ENCODE results near the gene RPUSD4. TPM values are rescaled to one million over a fixed set of nuclear protein-coding genes. Genes with fewer than 3 reads are reported as not detected.

Gene RPUSD4
- total and polyA plus RNA-seq, 2 experiments from 2014 or later, result 20.8 to 60.8 TPM

- H3K27ac ChIP-seq (ENCODE audit: low read depth), result no peak overlapping the region
- no peaks in the 10 kb centered on the region for H4K20me1 ChIP-seq (replicated peaks; ENCODE audit: insufficient read depth)
- H3K79me2 ChIP-seq (replicated peaks; ENCODE audit: insufficient read depth), result no peaks in the 10 kb centered on the region
- Mint-ChIP-seq H3K4me1 (peaks cover 18% of the 10 kb centered on the region), H3K9me3 (no peaks in the 10 kb centered on the region), H3K4me3 (no peak overlapping the region), H3K27ac (no peak overlapping the region), H3K27me3 (ENCODE audit: insufficient read depth, low read depth, poor library complexity) (peaks cover 9% of the 10 kb centered on the region), H3K36me3 (ENCODE audit: low read depth) (no peaks in the 10 kb centered on the region)
- no peaks in the 10 kb centered on the region for H3F3A ChIP-seq (replicated peaks; ENCODE audit: low read depth)
- ATAC-seq, result no peak
- H3K27me3 ChIP-seq (ENCODE audit: insufficient read depth), result no peaks in the 10 kb centered on the region
- no peaks in the 10 kb centered on the region for H3K36me3 ChIP-seq (ENCODE audit: insufficient read depth)
- no peak overlapping the region for H3K4me3 ChIP-seq
- no peak overlapping the region for H3K4me2 ChIP-seq
- no peaks in the 10 kb centered on the region for H3K9me2 ChIP-seq (ENCODE audit: insufficient read depth)
- TF ChIP-seq EZH2 (IDR thresholded peaks at IDR 0.05; ENCODE audit: low read depth, unreplicated experiment), result no peak
- H2AFZ ChIP-seq, result no peak overlapping the region
- no peak for DNase-seq (ENCODE audit: low spot score)
- peaks cover 11% of the 10 kb centered on the region; the same call in 1 of the 2 replicates for H3K4me1 ChIP-seq (ENCODE audit: insufficient read depth)
These were observed 38.2 kb downstream of the RPUSD4 start for GRCh38 chr11:126173257-126173656.

DNA sequence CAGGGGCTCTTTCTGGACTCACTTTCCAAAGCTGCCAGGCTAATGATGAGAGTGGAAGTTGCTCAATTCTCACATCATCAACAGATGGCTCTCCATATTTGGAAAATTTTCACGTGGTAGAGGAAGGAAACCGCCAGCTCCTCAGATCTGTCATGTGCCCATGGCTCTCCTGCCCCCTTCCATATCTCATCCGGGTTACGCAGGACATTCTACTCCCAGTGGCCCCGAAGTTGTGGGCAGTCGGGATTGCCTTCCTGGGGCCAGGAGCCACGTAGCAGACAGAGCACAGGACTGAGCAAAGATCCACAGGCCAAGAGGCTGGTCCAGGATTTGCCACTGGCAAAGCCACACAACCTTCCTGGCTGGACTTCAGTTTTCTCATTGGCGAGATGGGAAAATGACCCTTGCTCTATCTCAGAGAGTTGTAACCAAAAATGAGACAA, 38.8 kb downstream of the RPUSD4 start:
- Mint-ChIP-seq H3K4me3 (no peak overlapping the region), H3K27ac (no peak overlapping the region), H3K36me3 (ENCODE audit: low read depth) (no peaks in the 10 kb centered on the region), H3K4me1 (peaks cover 18% of the 10 kb centered on the region), H3K9me3 (no peaks in the 10 kb centered on the region), H3K27me3 (ENCODE audit: insufficient read depth, low read depth, poor library complexity) (peaks cover 9% of the 10 kb centered on the region)
- Histone ChIP-seq H3K36me3 (ENCODE audit: insufficient read depth) (no peaks in the 10 kb centered on the region), H3K4me1 (ENCODE audit: insufficient read depth) (peaks cover 11% of the 10 kb centered on the region; the same call in 1 of the 2 replicates), H4K20me1 (replicated peaks; ENCODE audit: insufficient read depth) (no peaks in the 10 kb centered on the region), H3F3A (replicated peaks; ENCODE audit: low read depth) (no peaks in the 10 kb centered on the region), H3K27me3 (ENCODE audit: insufficient read depth) (no peaks in the 10 kb centered on the region), H3K27ac (ENCODE audit: low read depth) (no peak overlapping the region), H3K4me3 (no peak overlapping the region), H2AFZ (no peak overlapping the region), H3K9me2 (ENCODE audit: insufficient read depth) (no peaks in the 10 kb centered on the region), H3K79me2 (replicated peaks; ENCODE audit: insufficient read depth) (no peaks in the 10 kb centered on the region), H3K4me2 (no peak overlapping the region)
- DNase-seq (ENCODE audit: low spot score) (no peak), ATAC-seq (no peak)
- no peak for TF ChIP-seq EZH2phosphoT487 (IDR thresholded peaks at IDR 0.05; ENCODE audit: unreplicated experiment)
- no peak for TF ChIP-seq ZNF331 (CRISPR knock-in tag; IDR thresholded peaks at IDR 0.05; ENCODE audit: low read depth)
- no peak for TF ChIP-seq JUNB (IDR thresholded peaks at IDR 0.05; ENCODE audit: unreplicated experiment)
- TF ChIP-seq, protein P1, sequence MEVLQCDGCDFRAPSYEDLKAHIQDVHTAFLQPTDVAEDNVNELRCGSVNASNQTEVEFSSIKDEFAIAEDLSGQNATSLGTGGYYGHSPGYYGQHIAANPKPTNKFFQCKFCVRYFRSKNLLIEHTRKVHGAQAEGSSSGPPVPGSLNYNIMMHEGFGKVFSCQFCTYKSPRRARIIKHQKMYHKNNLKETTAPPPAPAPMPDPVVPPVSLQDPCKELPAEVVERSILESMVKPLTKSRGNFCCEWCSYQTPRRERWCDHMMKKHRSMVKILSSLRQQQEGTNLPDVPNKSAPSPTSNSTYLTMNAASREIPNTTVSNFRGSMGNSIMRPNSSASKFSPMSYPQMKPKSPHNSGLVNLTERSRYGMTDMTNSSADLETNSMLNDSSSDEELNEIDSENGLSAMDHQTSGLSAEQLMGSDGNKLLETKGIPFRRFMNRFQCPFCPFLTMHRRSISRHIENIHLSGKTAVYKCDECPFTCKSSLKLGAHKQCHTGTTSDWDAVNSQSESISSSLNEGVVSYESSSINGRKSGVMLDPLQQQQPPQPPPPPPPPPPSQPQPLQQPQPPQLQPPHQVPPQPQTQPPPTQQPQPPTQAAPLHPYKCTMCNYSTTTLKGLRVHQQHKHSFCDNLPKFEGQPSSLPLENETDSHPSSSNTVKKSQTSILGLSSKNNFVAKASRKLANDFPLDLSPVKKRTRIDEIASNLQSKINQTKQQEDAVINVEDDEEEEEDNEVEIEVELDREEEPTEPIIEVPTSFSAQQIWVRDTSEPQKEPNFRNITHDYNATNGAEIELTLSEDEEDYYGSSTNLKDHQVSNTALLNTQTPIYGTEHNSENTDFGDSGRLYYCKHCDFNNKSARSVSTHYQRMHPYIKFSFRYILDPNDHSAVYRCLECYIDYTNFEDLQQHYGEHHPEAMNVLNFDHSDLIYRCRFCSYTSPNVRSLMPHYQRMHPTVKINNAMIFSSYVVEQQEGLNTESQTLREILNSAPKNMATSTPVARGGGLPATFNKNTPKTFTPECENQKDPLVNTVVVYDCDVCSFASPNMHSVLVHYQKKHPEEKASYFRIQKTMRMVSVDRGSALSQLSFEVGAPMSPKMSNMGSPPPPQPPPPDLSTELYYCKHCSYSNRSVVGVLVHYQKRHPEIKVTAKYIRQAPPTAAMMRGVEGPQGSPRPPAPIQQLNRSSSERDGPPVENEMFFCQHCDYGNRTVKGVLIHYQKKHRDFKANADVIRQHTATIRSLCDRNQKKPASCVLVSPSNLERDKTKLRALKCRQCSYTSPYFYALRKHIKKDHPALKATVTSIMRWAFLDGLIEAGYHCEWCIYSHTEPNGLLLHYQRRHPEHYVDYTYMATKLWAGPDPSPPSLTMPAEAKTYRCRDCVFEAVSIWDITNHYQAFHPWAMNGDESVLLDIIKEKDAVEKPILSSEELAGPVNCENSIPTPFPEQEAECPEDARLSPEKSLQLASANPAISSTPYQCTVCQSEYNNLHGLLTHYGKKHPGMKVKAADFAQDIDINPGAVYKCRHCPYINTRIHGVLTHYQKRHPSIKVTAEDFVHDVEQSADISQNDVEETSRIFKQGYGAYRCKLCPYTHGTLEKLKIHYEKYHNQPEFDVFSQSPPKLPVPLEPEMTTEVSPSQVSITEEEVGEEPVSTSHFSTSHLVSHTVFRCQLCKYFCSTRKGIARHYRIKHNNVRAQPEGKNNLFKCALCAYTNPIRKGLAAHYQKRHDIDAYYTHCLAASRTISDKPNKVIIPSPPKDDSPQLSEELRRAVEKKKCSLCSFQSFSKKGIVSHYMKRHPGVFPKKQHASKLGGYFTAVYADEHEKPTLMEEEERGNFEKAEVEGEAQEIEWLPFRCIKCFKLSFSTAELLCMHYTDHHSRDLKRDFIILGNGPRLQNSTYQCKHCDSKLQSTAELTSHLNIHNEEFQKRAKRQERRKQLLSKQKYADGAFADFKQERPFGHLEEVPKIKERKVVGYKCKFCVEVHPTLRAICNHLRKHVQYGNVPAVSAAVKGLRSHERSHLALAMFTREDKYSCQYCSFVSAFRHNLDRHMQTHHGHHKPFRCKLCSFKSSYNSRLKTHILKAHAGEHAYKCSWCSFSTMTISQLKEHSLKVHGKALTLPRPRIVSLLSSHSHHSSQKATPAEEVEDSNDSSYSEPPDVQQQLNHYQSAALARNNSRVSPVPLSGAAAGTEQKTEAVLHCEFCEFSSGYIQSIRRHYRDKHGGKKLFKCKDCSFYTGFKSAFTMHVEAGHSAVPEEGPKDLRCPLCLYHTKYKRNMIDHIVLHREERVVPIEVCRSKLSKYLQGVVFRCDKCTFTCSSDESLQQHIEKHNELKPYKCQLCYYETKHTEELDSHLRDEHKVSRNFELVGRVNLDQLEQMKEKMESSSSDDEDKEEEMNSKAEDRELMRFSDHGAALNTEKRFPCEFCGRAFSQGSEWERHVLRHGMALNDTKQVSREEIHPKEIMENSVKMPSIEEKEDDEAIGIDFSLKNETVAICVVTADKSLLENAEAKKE (CRISPR knock-in tag; IDR thresholded peaks at IDR 0.05), result no peak
- TF ChIP-seq EZH2 (IDR thresholded peaks at IDR 0.05; ENCODE audit: low read depth, unreplicated experiment), result no peak
- no peak for TF ChIP-seq CREB1 (CRISPR knock-in tag; IDR thresholded peaks at IDR 0.05; ENCODE audit: low read depth)
- no peak for TF ChIP-seq ZNF114 (CRISPR knock-in tag; IDR thresholded peaks at IDR 0.05)
- TF ChIP-seq POLR2AphosphoS5 (IDR thresholded peaks at IDR 0.05; ENCODE audit: low read depth), result no peak
- no peak for TF ChIP-seq STAT1 (IDR thresholded peaks at IDR 0.05; ENCODE audit: unreplicated experiment)
- TF ChIP-seq, protein P2, sequence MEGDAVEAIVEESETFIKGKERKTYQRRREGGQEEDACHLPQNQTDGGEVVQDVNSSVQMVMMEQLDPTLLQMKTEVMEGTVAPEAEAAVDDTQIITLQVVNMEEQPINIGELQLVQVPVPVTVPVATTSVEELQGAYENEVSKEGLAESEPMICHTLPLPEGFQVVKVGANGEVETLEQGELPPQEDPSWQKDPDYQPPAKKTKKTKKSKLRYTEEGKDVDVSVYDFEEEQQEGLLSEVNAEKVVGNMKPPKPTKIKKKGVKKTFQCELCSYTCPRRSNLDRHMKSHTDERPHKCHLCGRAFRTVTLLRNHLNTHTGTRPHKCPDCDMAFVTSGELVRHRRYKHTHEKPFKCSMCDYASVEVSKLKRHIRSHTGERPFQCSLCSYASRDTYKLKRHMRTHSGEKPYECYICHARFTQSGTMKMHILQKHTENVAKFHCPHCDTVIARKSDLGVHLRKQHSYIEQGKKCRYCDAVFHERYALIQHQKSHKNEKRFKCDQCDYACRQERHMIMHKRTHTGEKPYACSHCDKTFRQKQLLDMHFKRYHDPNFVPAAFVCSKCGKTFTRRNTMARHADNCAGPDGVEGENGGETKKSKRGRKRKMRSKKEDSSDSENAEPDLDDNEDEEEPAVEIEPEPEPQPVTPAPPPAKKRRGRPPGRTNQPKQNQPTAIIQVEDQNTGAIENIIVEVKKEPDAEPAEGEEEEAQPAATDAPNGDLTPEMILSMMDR (conservative IDR thresholded peaks at IDR 0.05; ENCODE audit: low read depth in 2 of 2), result no peak
- TF ChIP-seq NANOG (IDR thresholded peaks at IDR 0.05; ENCODE audit: borderline replicate concordance), result no peak
- TF ChIP-seq, protein P3, sequence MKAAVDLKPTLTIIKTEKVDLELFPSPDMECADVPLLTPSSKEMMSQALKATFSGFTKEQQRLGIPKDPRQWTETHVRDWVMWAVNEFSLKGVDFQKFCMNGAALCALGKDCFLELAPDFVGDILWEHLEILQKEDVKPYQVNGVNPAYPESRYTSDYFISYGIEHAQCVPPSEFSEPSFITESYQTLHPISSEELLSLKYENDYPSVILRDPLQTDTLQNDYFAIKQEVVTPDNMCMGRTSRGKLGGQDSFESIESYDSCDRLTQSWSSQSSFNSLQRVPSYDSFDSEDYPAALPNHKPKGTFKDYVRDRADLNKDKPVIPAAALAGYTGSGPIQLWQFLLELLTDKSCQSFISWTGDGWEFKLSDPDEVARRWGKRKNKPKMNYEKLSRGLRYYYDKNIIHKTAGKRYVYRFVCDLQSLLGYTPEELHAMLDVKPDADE (IDR thresholded peaks at IDR 0.05), result no peak

Data from GM23338 (cell line).